HG03060 (cell line): ENCODE data around the gene VSTM5.

Experiments used
- ATAC-seq: cut with Tn5 transposase; IDR thresholded peaks from one replicate; pipeline ENCODE4 v1.9.1; 2021; ENCODE audit warnings: low read depth, moderate number of reproducible peaks; ENCODE audit not compliant: unreplicated experiment

VSTM5 gene

DNA sequence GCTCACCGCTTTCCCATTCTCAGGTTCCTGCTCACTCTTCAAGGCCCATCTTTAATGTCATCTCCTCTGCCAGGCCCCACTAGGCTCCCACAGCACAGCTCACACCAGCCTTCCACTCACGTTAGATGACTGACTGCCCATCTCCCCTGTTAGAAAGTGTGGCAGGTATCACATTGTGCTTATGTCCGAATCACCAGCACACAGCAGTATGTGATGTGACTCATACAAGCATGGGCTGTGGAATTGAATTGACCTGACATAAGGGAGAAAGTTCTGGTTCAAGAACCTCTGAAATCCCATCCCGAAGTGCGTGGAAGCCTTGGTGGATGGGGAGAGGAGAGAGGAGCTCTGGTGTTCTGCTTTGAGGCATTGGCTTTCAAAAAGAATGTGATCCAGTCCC is 6.5 kb downstream of the VSTM5 start:
- ATAC-seq, result no peak

DNA sequence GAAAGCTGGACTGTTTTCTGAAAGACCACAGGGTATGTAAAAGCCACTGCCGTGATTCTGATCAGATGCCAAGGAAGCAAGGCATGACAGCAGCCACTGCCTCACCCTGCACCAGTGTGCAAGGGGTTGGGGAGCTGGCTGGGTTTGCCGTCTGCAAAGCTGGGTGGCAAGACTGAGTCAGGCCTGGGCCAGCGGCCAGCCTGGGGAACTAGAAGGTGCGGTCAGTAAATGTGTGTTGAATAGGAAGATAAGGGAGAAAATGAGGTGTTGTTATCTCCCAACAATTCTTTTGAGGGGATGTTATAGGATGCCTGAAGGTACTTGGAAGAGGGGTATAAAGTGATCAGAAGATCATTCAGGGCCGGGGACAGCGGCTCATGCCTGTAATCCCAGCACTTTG is 8.0 kb downstream of the VSTM5 start:
- ATAC-seq, result no peak

DNA sequence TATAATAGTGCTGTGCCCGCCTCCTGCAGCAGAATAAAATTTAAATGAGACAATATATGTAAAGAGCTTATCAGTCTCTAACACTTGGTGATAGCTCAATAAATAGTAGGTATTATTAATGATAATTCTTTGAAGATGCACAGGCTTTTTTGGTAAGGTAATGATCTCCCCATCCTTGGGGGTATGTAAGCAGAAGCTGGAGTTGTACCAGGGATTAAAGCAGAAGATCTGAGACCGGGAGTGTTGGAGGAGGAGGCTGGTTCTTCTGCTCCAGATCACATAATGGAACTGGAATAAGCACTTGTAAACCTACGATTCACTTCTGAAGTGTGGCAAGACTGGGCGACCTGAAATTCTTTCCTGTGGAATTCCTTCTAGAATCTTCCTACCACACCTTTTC is 8.4 kb downstream of the VSTM5 start:
- ATAC-seq, result no peak

DNA sequence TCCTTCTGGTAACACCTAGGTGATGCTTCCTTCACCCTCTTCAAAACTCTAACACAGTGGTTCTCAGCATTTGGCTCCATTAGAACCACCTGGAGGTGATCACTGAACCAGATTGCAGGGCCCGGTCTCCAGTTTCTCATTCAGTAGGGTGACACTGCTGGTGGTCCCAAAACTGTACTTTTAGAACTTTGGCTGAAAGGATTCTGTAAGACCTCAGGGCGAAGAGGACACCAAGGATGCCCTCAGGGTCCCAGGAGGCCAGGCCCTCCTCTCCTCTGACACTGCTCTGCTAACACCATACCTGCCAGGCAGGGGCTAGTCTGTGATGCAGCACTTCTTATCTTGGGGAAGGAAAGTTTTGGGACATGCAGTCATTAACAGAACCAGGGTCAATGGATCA is 9.0 kb downstream of the VSTM5 start:
- no peak for ATAC-seq

DNA sequence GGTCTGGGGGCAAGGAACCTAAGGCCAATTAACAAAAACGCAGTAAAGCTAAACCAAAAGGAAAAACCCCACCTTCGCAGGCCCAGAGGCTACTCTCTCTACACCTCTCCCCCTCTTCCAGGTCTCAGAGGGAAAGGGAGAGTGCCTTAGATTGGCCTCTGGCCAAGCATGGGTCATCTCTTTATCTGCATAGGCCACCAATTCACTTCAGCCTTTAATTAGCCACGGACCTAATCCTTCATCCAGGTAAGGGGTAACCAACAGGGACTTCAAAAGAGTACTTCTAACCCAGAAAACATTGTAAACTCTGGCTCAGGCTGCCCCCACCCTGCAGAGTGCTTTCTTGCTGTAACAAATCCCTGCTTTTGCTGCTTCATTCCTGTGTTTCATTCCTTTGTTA is 9.4 kb downstream of the VSTM5 start:
- ATAC-seq, result no peak

DNA sequence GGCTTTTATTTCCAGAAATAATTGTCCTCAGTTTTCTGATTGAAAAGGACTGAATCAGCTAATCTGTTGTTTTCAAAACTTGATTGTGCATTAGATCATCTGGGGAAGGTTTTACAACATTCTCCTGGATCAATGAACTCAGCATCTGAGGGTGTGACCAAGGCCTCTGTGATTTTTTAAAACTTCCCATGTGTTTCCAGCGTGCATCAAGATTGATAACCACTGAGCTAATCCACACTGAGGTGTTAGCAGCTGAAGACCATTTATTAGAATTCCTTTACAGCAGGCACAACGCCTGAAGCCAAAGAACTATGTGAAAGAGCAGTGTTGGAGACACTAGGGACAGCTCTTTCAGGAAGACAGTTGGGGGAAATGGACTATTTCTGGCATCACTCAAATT is 10.2 kb downstream of the VSTM5 start:
- no peak for ATAC-seq

DNA sequence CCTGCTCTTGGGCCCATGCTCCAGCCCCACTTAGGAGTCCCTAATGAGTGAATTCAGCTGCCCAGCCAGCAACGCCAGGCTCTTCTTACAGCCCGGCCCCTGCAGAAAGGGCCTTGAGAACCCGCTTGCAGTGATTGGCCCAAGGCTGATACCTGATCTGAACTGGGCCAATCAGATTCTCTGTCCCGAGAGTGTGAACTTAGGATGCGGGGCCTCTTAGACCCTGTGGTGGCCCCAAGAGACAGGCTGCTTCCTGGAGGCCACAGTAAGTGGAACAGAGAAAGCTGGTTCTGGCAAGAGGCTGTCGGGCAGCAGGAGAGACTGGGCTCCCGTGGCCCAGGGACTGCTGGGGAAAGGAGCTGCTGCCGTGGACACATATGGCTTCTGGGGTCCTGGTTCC is 11.5 kb downstream of the VSTM5 start:
- no peak for ATAC-seq

DNA sequence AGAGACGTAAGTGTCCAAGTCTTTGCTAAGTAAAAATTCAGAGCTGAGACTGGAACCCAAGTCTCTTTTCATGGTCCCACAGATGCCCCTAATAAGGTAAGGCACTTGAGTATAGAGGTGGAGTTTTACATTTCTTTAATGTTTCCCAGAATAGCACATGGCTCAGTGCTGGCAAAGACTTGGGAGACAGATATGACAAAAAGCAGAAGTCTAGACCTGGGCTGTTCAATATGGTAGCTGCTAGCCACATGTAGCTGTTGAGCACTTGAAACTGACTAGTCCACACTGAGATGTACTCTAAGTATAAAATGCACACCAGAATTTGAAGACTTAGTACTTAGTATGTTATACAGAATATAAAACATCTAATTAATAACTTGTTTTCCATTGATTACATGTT is 17.6 kb downstream of the VSTM5 start:
- ATAC-seq, result no peak

DNA sequence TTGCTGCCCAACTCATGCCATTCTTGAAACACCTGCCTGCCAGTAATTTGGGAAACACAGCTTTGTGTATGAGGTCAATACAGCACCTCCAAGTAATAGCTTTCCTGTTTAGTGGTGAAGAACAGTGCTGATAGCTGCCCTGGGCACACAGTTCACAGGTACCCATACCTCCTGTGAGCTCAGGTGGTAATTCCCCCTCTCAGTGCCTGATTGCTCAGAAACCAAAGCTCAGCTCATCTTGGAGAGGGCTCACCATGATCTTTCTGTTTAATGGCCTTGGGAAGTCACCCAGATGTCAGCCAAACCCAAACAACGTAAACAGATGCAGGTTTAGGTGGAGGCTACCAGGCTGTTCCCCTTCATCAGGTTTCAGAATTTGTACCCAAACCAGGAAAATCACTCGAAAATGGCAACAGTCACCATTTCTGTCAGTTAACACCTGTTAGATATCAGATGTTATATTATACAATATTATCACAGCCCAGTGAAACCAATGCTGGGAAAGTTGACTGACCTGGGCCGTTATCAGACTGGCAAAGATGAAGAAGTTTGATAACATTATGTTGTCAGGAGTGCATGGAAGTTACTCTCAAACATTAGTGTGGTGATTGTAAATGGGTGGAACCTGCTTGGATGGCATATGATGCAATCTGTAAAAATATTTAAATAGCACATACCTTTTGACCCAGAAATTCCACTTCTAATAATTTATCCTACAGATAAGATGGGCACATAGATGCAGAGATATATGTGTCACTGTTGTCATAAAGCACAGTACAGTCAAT is 18.9 kb downstream of the VSTM5 start:
- no peak for ATAC-seq

DNA sequence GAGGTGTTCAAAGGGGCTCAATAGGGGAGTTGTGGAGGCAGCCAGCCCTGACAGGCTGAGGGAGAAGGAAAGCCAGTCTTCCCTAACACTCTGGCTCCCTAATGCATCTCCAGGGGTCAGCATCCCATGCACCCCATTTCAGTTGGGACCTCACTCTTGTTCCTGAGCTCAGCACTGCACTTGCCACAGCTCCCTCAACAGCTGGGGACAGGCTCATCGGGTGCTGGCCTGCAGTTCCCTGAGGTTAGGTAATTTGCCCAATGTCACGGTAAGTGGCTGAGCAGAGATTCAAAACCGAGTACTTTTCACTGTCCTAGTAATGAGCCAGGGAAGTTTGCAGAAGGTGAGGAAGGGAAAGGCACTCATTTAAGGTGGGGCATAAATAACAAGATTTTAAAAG is 20.8 kb downstream of the VSTM5 start:
- no peak for ATAC-seq

DNA sequence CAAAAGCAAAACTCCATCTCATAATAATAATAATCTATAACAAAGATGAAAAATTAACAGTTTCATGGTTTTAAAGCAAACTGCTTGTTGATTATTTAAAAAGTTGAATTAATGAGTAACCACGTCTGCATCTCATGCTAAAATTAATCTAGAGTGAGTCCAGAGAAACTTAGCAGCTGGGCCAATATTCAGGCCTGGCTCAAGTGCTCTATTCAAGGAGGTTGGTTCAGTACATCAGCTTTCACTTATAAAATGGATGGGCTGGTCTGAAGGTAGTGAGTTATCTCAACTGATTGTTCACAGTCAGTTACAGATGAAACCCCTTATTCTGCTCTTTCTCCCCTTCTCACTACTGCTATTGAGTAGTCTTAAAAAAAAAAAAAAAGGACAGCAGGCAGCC is 23.1 kb downstream of the VSTM5 start:
- ATAC-seq, result no peak

DNA sequence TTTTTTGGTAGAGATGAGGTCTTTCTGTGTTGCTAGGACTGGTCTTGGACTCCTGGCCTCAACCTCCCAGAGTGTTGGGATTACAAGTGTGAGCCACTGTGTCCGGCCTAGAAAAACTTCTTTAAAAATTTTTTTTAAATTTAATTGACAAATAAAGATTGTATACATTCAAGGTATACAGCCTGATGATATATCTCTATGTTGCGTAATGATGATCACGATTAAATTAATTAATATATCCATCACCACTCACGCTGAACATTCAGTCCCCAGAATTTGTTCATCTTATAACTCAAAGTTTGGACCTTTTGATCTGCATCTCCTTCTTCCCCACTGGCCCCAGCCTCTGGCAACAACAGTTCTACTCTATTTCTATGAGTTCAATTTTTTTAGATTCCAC is 27.2 kb downstream of the VSTM5 start:
- no peak for ATAC-seq

DNA sequence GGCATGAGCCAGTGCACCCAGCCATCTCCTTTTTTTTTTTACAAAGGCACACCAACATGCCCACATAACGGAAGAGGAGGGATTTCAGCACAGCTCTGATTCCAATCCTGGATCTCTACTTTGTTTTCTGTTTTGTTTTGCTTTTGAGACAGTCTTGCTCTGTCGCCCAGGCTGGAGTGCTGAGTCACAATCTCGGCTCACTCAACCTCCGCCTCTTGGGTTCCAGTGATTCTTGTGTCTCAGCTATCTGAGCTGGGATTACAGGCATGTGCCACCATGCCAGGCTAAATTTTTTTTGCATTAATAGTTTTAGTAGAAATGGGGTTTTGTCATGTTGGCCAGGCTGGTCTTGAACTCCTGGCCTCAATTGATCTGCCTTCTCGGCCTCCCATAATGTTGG is 28.1 kb downstream of the VSTM5 start:
- ATAC-seq, result no peak

DNA sequence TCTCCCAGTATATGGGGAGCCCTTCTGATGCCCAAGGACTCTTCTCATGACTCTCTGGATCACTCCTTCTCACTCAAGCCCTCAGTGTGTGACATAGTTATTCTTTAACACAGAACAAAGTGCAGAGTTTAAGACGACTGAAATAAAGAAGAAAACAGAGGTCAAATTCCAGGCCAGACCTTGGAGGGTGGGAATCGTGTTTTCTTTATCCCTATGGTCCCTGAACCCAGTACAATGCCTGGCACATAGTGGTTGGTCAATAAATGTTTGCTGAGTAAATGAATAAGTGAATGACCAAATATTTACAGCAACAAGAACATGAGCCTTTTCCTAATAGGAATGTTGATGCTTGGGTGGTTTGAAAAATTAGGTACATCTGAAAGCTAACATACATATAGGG is 28.8 kb downstream of the VSTM5 start:
- no peak for ATAC-seq

DNA sequence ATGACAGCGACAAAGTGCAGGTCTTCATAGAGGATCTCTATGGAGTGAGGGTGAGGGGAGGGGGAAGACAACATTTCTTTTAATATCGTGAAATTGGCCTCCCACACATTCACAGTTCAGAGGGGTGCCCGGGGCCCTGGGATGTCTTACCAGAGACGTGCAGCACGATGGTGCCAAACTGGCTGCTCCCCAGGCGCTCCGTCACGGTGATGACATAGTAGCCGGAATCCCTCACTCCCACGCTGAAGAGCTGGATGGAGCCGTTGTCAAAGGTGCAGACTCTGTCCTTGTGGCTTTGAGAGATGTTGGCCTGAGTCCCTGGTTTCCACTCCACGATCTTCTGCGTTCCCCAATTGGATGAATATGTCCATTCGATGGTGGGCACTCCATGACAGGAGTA is 29.6 kb downstream of the VSTM5 start:
- no peak for ATAC-seq

DNA sequence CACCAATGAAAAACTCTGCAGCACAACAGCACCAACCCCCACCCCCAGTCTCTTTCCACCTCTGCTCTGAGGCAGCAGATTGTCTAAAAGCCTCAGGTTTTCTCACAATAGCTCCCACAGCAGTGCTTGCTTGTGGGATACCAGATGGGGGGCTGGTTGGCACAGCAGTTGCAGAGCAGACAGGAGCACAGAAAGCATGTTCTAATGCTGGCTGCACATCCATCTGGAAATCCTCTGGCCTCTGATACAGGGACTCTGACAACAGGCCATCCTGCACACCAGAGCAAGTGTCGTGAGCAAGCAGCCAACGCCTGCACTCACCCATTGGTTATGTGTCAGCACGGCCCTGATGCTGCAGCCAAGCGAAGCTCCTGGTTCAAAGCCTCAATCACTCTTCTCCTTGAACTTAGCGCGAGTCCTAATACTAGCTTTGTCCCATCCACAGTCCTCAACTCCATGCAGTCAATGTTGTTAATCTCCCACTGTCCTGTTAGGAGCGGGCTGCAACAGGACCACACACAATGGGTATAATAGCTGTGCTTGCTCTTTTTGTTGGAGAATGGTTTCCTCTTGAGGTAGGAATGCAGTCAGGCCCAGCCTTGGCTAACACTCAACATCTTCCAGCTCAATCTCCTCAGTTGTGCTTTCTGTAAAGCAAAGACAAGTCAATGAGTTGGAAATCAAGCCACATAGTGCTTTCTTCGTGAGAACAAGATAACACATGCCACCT is 30.3 kb downstream of the VSTM5 start:
- no peak for ATAC-seq

DNA sequence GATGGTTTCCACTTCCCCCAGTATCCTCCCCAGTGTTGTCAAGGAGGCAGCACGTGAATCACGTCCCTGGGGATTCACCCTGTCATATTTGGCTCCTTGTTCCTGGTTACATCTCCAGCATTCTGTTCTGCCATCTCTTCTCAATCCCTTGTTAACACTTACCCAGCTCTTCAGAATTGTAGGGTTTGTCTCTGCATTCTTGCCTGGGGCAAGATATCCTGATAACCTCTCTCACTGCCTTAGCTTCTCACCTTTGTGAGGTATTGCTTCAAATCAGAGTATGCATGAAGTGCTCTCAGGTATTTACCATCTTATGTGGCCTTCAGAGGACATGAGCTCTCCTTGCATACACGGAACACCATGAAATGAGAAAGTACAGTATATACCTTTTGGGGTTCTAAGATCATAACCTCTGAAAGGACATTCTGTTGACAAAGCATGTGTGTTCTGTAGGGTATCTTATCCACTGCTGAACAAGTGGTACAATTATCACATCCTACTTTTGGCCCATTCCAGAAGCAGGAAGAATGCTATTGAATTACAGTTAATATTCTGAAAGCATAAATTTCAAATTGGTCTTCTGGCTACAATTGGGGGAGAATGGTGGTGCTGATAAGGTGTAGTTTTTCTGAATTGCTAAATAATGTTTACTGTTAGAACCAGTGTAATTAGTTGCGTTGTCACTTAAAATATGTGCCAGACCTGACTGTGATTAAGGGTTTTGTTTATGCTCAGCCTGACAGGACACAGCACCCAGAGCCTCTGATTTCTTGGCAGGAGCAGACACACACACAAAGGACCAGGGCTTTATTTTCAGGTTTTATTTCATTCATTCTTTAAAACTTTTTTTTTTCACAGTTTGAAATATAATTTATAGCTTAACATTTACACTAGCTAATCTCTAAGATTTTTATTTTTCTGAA is 32.7 kb downstream of the VSTM5 start:
- ATAC-seq, result no peak

DNA sequence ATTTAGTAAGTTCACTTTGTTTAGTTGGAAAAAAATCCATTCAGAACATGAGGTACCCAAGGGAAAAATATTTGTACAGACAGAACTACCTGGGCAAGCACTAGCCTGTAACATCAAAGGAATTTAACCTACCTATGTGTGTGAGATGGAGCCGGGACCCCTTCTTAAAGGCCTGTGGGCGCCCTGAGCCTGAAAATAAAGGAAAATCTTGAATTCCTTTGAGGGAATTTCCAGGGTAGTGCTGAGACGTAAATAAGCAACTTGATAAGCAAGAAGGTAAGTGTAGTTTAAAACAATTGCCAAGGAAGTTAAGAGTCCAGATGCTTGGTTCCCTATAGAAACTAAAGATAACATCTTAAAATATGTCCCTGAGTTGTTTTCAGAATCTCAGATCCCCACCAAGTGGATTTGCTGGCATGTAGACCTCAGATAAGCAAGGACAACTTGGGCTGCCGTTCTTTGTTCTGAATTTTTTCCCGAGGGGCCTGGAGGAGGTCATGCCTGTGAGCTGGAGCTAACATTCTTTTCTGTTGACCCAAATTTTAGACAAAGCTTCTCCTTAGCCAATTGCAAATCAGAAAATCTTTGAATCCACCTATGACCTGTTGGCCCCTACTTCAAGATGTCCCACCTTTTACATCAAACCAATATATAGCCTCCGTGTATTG is 35.3 kb downstream of the VSTM5 start:
- no peak for ATAC-seq

DNA sequence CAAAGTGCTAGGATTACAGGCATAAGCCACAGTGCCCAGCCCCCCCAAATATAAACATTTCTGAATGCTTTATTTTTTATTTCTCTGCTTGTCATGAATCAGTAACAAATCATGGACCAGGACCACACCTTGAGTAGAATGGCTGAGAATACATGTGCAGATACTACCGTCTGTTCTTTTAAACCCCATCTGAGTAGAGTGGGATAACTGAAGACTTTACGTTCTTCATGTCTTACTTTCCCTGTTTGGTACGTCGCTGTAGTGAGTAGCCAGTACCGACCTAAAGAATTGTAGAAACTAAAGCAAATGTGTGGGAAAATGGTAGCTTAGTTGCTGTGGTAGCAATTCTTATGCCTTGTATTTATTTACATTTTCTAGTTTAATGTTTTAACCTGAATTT is 36.4 kb downstream of the VSTM5 start:
- ATAC-seq, result no peak

DNA sequence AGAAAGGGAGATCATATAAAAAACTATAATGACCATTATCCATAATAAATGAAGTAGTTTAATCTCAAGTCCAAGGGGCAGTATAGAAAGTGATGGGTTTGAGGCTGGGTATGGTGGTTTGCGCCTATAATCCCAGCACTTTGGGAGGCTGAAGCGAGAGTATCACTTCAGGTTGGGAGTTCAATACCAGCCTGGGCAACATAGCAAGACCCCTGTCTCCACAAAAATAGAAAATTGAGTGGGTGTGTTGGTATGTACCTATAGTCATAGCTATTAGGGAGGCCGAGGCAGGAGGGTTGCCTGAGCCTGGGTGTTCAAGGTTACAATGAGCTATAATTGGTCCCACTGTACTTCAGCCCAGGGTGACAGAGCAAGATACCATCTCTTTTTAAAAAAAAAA is 42.4 kb downstream of the VSTM5 start:
- no peak for ATAC-seq

DNA sequence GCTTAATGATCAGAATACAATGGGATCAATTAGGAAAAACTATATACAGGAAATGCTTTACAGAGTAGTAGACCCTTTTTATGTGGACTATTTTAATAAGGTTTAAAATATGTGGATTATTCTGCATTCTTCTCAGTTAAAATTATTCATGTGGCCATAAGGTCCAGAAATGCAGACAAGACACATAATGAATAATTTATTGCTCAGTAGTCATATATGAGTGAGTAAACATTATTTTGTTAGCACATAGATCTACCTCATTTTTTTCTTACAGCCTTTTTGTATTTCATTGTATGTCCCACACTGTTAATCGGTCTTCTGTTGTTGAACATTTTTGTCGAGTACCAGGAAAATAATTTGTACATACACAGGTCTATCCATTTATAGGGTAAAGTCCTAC is 45.5 kb downstream of the VSTM5 start:
- ATAC-seq, result no peak
